Esophagus muscularis mucosa (tissue), 4 donors: ENCODE data around the gene MPPED1. TPM values are rescaled to one million over a fixed set of nuclear protein-coding genes. Genes with fewer than 3 reads are reported as not detected.

Experiments
- DNase-seq: peaks from one replicate; pipeline ENCODE4 v3.0.0-alpha.2; 2017; ENCODE audit errors: extremely low spot score
- H3K27ac ChIP-seq, 4 donors: fragments of 200-600 bp; sonication (generic); replicated peaks in 1 of 4; 1 replicate in 3 of 4; 2 replicates in 1 of 4; pipeline ENCODE4 v1.5.1; 2016 to 2019; ENCODE audit warnings: mild to moderate bottlenecking in 1 of 4
- H3K27me3 ChIP-seq, 4 donors: fragments of 200-600 bp; sonication (generic); one replicate each; pipeline versions ENCODE4 v1.5.1 to v1.6.0; 2016 to 2019
- H3K36me3 ChIP-seq, 4 donors: fragments of 200-600 bp; sonication (generic); one replicate each; pipeline ENCODE4 v1.5.1; 2016 to 2019
- H3K4me1 ChIP-seq, 4 donors: fragments of 200-600 bp; sonication (generic); one replicate each; pipeline ENCODE4 v1.5.1; 2016 to 2019
- H3K4me3 ChIP-seq, 4 donors: fragments of 200-600 bp; sonication (generic); 1 replicate in 2 of 4; 2 replicates in 2 of 4; pipeline ENCODE4 v1.5.1; 2016 to 2019; ENCODE audit warnings: mild to moderate bottlenecking in 4 of 4, moderate library complexity in 1 of 4
- H3K9me3 ChIP-seq, 4 donors: fragments of 200-600 bp; sonication (generic); 1 replicate in 3 of 4; 2 replicates in 1 of 4; pipeline ENCODE4 v1.5.1; 2016 to 2019
- EP300 ChIP-seq: sonication (generic); formaldehyde crosslinking; IDR thresholded peaks from one replicate; pipeline ENCODE4 v1.6.1; 2017; ENCODE audit warnings: antibody characterized with exemption
- POLR2A ChIP-seq: fragments of 450-650 bp; IDR thresholded peaks from one replicate; pipeline ENCODE4 v1.6.1; 2017; ENCODE audit warnings: antibody characterized with exemption, moderate library complexity, mild to moderate bottlenecking, low read depth
- POLR2AphosphoS5 ChIP-seq, 2 donors: sonication (generic); formaldehyde crosslinking; IDR thresholded peaks; one replicate each; pipeline ENCODE4 v1.6.1; 2017; ENCODE audit warnings: antibody characterized with exemption in 2 of 2
- WGBS: methylation state at CpG from one replicate; pipeline ENCODE4 v1.1.5; 2018; 5-methylcytosine and 5-hydroxymethylcytosine counted together
- intact Hi-C: fragments of 100-400 bp; cut with DNase I; formaldehyde crosslinking; loops from one replicate; pipeline ENCODE4 v1.15.1; 2023
- total RNA-seq, 4 donors: library from RNA; depleted of rRNA; stranded (reverse); fragments of >200 nt; gene quantifications; one replicate each; pipeline versions ENCODE4 v1.1.0 to v1.2.1, GENCODE V29; 2016
- TF ChIP-seq, protein P1 (sequence below), 3 experiments: fragments of 200-600 bp in 2 of 3; fragments of 450-650 bp in 1 of 3; sonication (generic) in 2 of 3; IDR thresholded peaks; one replicate each; pipeline ENCODE4 v1.5.1; 2017 to 2019; ENCODE audit warnings: antibody characterized with exemption in 3 of 3, mild to moderate bottlenecking in 2 of 3, moderate library complexity in 1 of 3

MPPED1 gene
- total RNA-seq, 4 donors from 2014 or later: not detected

DNA sequence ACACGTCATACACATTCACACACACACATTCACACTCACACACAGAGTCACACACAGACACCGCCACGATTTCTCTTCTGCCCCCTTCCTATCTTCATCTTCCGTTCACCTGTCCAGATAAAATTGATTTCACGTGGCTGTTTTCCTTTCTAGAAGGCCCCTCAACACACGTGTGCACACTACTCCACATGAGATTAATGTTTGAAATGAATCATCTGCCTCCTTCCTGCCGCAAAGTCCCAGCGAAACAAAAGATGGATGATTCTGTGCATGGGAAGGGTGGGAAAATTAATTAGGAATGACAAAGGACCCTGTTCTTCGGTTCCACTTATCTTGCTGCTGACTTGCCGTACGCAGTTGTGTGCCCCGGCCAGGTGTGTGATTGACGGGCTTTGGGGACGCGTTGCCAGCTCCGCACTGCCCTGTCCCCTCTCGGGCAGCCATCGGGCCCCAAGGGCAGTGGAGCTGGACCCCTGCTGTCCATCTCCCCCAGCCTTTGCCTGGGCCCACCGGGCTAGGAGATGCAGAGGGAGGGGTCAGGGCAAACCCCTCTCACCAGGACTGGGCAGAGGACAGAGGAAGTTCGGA lies 73.8 kb downstream of the MPPED1 start:
- peaks cover 0 to 67% (median 0%) of the 10 kb centered on the region in 4 donors for H3K27me3 ChIP-seq
- intact Hi-C loops: no loop called here
- H3K27ac ChIP-seq: no peak overlapping the region
- H3K36me3 ChIP-seq: no peaks in the 10 kb centered on the region
- no peaks in the 10 kb centered on the region for H3K4me1 ChIP-seq
- TF ChIP-seq, protein P1, sequence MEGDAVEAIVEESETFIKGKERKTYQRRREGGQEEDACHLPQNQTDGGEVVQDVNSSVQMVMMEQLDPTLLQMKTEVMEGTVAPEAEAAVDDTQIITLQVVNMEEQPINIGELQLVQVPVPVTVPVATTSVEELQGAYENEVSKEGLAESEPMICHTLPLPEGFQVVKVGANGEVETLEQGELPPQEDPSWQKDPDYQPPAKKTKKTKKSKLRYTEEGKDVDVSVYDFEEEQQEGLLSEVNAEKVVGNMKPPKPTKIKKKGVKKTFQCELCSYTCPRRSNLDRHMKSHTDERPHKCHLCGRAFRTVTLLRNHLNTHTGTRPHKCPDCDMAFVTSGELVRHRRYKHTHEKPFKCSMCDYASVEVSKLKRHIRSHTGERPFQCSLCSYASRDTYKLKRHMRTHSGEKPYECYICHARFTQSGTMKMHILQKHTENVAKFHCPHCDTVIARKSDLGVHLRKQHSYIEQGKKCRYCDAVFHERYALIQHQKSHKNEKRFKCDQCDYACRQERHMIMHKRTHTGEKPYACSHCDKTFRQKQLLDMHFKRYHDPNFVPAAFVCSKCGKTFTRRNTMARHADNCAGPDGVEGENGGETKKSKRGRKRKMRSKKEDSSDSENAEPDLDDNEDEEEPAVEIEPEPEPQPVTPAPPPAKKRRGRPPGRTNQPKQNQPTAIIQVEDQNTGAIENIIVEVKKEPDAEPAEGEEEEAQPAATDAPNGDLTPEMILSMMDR (IDR thresholded peaks at IDR 0.05): no peak
- TF ChIP-seq EP300 (no peak), POLR2A (no peak), POLR2AphosphoS5 (IDR thresholded peaks at IDR 0.05) (no peak)
- no peaks in the 10 kb centered on the region for H3K9me3 ChIP-seq
- no peak for DNase-seq
- no peak overlapping the region for H3K4me3 ChIP-seq
- WGBS: 68% methylated on average over 19 of the region's 20 CpGs

DNA sequence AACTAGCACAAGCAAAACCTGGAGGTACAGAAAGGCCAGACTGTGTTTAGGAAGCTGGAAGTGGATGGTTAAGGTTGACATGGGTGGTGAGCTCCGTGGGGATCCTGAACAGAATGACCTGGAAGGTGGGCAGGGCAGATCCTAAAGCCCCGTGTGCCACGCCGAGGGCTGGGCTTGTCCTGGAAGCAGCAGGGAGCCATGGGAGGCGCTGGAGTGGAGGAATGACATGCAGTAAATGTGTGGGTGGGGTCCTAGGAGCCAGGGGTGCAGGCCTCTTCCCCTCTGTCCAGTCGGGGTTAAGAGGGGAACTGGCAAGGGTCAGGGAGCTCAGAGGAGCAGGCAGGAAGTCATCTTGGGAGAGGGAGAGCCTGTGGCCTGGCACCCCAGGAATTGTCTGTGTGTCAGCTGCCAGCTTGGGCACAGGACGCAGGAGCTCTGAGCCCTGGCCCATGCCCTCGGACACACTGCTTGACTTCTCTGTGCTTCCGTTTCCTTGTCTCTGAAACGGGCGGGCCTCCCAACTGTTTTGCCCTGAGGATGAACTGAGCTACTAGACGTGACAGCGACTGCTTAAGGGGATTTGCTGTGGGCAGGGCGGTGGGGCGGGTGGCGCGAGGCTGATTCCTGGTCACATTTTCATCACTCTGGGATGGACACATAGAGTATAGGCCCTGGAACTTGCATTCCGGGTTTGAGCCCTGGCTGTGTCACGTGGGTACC lies 75.7 kb downstream of the MPPED1 start:
- TF ChIP-seq POLR2AphosphoS5 (IDR thresholded peaks at IDR 0.05) (no peak), POLR2A (no peak), EP300 (no peak)
- TF ChIP-seq, protein P1 (IDR thresholded peaks at IDR 0.05): no peak
- WGBS: 69% methylated on average over 10 of the region's 19 CpGs
- Histone ChIP-seq H3K36me3 (no peaks in the 10 kb centered on the region), H3K27ac (no peak overlapping the region), H3K4me1 (no peaks in the 10 kb centered on the region), H3K9me3 (no peaks in the 10 kb centered on the region), H3K27me3 (peaks cover 0 to 69% (median 0%) of the 10 kb centered on the region in 4 donors), H3K4me3 (no peak overlapping the region)
- DNase-seq: no peak
- intact Hi-C loops: no loop called here

DNA sequence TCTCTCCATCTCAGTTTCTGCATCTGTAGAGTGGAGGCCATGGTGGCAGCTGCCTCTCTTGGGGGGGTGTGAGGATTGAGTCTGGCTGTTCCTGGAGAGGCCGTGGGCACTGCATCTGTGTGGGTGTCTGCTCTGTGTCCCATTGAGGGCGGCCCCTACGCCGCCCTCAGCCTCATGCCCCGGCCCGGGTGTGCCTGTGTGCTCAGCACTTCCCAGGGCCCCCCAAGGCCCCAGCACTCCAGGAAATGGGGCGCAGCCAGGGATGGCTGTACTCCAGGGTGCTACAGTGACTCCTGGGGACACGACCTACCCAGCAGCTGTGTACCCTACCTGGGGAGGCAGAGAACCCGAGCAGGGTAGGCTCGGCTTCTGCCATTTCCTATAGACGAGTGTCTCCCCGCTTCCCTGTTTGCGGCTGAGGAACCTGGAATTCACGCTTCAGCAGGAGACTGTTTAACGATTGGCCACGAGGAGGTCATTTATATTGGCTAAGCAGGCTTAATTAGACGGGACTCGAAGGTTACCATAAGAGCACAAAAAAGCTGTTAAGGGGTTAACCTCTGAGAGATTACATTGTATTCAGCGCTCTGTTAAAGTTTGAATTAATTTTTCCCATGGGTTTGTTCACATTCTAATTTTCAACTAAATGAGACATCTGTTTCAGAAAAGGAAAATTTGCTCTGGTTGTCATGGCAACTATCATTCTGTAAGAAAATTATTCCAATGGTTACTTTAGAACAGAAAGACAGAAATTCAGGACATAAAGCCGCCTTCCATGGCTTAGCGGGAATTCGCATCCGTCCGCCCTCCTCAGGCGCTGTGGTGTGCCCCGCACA lies 76.4 kb downstream of the MPPED1 start:
- WGBS: 64% methylated on average over 24 of the region's 26 CpGs
- H3K36me3 ChIP-seq: no peaks in the 10 kb centered on the region
- H3K9me3 ChIP-seq: no peaks in the 10 kb centered on the region
- H3K27me3 ChIP-seq: peaks cover 0 to 72% (median 0%) of the 10 kb centered on the region in 4 donors
- H3K4me3 ChIP-seq: no peak overlapping the region
- no peak overlapping the region for H3K27ac ChIP-seq
- DNase-seq: no peak
- TF ChIP-seq POLR2A (no peak), POLR2AphosphoS5 (IDR thresholded peaks at IDR 0.05) (no peak), EP300 (no peak)
- TF ChIP-seq, protein P1 (IDR thresholded peaks at IDR 0.05): no peak
- no peaks in the 10 kb centered on the region for H3K4me1 ChIP-seq
- intact Hi-C loops: no loop called here

DNA sequence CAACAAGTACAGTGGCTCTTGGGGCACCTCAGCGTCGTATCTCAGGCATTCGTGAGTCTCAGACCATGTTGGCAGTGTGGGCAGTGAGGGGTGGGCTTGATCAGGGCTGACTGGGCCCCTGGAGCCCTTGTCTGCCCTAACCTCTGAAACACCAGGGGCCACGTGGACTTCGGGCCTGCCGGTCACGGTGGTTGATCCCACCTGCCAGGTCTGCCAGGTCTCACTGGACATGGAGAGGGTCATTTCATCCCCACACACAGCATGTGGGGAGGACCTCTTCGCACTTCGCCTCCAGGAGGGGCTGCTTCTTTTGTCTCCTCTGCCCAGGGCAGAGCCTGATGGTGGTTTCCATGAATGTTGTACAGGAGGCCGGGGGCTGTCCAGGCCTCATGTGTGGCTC lies 77.1 kb downstream of the MPPED1 start:
- DNase-seq: no peak
- H3K9me3 ChIP-seq: no peaks in the 10 kb centered on the region
- H3K36me3 ChIP-seq: no peaks in the 10 kb centered on the region
- H3K27me3 ChIP-seq: peaks cover 0 to 69% (median 0%) of the 10 kb centered on the region in 4 donors
- intact Hi-C loops: no loop called here
- 83% methylated on average over 2 of the region's 10 CpGs for whole genome bisulfite sequencing
- TF ChIP-seq POLR2A: no peak
- TF ChIP-seq EP300: no peak
- TF ChIP-seq, protein P1 (IDR thresholded peaks at IDR 0.05): no peak
- TF ChIP-seq POLR2AphosphoS5 (IDR thresholded peaks at IDR 0.05): no peak
- no peak overlapping the region for H3K4me3 ChIP-seq
- H3K4me1 ChIP-seq: no peaks in the 10 kb centered on the region
- H3K27ac ChIP-seq: no peak overlapping the region
